ENCODE measurements around the gene CENPVL1.
"Not testable (repeated sequence)": the region's sequence is repeated elsewhere in the genome, so short reads cannot be mapped to it uniquely, and the experiment has no call there.

CENPVL1 gene

DNA sequence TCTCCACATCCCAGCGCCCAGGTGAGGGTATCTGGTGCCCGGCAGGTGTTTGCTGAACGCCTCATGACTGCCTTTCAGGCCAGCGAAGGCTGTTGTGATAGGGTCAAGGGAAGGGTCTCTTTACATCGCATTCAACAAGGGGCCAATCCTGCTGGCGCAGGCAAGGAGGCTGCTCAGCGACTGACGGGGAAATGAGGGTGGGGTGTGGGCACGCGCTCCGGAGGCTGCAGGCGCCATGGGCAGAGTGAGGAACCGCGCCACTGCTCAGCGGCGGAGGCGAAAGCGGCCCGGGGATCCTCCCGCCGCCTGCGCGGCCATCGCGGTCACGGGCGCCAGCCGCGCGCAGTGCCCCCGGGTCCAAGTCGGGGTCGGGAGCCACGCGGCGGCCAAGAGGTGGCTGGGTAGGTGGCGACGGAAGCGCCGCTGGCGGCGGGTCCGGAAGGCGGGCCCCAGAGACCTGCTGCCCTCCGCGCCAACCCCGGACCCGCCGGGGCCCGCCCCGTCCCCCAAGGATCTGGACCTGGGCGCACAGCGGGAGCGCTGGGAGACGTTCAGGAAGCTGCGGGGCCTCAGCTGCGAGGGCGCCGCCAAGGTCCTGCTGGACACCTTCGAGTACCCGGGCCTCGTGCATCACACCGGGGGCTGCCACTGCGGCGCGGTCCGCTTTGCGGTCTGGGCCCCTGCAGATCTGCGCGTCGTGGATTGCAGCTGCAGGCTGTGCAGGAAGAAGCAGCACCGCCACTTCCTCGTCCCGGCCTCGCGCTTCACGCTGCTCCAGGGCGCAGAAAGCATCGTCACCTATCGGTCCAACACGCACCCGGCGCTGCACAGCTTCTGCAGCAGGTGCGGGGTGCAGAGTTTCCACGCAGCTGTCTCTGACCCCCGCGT lies at the start of gene CENPVL1:
Gene CENPVL1, plus strand, starts transcription at position 236 of the 888 bp plus-strand sequence. Its CDS starts 0 bp downstream, at position 236.
- TF ChIP-seq RAD21 (IDR thresholded peaks at IDR 0.05; ENCODE audit: low read depth); MAX (IDR thresholded peaks at IDR 0.05); TCF12 (IDR thresholded peaks at IDR 0.05; ENCODE audit: low read depth): not testable (repeated sequence)

- TF ChIP-seq REST (IDR thresholded peaks at IDR 0.05; ENCODE audit: low read depth) (no peak), CREB1 (IDR thresholded peaks at IDR 0.05; ENCODE audit: low read depth) (no peak), MAX (IDR thresholded peaks at IDR 0.05) (no peak), YY1 (IDR thresholded peaks at IDR 0.05; ENCODE audit: low read depth) (no peak), TCF12 (IDR thresholded peaks at IDR 0.05; ENCODE audit: low read depth) (no peak), EGR1 (IDR thresholded peaks at IDR 0.05) (no peak)
Measured at GRCh38 chrX:51665981-51666380, 44.3 kb upstream of the CENPVL1 start.

DNA sequence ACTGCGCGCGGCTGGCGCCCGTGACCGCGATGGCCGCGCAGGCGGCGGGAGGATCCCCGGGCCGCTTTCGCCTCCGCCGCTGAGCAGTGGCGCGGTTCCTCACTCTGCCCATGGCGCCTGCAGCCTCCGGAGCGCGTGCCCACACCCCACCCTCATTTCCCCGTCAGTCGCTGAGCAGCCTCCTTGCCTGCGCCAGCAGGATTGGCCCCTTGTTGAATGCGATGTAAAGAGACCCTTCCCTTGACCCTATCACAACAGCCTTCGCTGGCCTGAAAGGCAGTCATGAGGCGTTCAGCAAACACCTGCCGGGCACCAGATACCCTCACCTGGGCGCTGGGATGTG lies 27.6 kb upstream of the CENPVL1 start, which contains the start of gene CENPVL2:
Gene CENPVL2, minus strand, starts transcription at position 112 of the 343 bp plus-strand sequence. Its CDS starts 0 bp downstream, at position 112.
- TF ChIP-seq ZBTB7A (IDR thresholded peaks at IDR 0.05; ENCODE audit: low read depth); EGR1 (IDR thresholded peaks at IDR 0.05); CREB1 (IDR thresholded peaks at IDR 0.05; ENCODE audit: low read depth): not testable (repeated sequence)

DNA sequence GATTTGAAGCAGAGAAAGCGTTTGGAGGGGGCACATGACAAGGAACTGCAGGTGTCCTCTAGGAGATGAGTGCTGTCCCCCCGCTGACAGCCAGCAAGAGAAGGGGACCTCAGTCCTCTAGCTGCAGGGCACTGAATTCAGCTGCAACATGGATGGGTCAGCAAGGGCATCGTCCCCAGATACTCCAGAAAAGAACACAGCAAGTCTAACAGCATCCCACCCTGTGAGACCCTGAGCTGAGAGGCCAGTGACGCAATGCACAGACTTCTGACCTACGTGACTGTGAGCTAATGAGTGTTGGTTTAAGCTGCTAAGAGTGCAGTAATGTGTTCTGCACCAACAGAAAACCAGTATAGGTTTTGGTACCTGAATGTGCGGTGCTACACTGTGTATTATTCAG lies 16.1 kb upstream of the CENPVL1 start:
- no peak for TF ChIP-seq EGR1 (IDR thresholded peaks at IDR 0.05)
- TF ChIP-seq, protein P1, sequence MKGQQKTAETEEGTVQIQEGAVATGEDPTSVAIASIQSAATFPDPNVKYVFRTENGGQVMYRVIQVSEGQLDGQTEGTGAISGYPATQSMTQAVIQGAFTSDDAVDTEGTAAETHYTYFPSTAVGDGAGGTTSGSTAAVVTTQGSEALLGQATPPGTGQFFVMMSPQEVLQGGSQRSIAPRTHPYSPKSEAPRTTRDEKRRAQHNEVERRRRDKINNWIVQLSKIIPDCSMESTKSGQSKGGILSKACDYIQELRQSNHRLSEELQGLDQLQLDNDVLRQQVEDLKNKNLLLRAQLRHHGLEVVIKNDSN (IDR thresholded peaks at IDR 0.05): no peak
- no peak for TF ChIP-seq ZBTB7A (IDR thresholded peaks at IDR 0.05; ENCODE audit: low read depth)
- no peak for TF ChIP-seq MAX (IDR thresholded peaks at IDR 0.05)
- no peak for TF ChIP-seq NFIC (IDR thresholded peaks at IDR 0.05)

DNA sequence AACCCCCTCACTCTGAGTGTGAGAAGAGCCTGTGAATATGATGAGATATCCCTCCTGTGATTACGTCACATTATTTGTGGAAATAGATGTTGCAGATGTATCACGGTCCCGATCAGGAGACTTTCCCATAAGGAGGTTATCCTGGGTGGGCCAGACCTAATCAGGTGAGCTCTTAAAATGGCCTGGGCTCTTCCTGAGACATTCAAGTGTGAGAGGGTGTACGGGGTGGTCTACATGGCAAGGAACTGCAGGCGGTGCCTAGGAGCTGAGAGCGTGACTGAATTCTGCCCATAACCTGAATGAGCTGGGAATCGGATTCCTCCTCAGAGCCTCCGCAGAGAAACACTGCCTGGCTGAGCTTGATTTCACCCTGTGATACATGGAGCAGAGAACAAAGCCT lies 12.9 kb upstream of the CENPVL1 start:
- TF ChIP-seq RAD21 (IDR thresholded peaks at IDR 0.05; ENCODE audit: low read depth) (no peak), EP300 (IDR thresholded peaks at IDR 0.05; ENCODE audit: borderline replicate concordance) (no peak), TEAD4 (IDR thresholded peaks at IDR 0.05) (no peak), CREB1 (IDR thresholded peaks at IDR 0.05; ENCODE audit: low read depth) (no peak), ZBTB7A (IDR thresholded peaks at IDR 0.05; ENCODE audit: low read depth) (no peak), TAF1 (IDR thresholded peaks at IDR 0.05; ENCODE audit: low read depth) (no peak), NFIC (IDR thresholded peaks at IDR 0.05) (no peak), CEBPB (IDR thresholded peaks at IDR 0.05) (no peak), YY1 (IDR thresholded peaks at IDR 0.05; ENCODE audit: low read depth) (no peak), EGR1 (IDR thresholded peaks at IDR 0.05) (no peak), FOXM1 (IDR thresholded peaks at IDR 0.05; ENCODE audit: borderline replicate concordance, low read depth) (no peak), TCF12 (IDR thresholded peaks at IDR 0.05; ENCODE audit: low read depth) (no peak), REST (IDR thresholded peaks at IDR 0.05; ENCODE audit: low read depth) (no peak), MAX (IDR thresholded peaks at IDR 0.05) (no peak)
- TF ChIP-seq, protein P1 (IDR thresholded peaks at IDR 0.05): no peak

GRCh38 chrX:51728202-51728601 lies 17.9 kb downstream of the CENPVL1 start:
- TF ChIP-seq CEBPB (IDR thresholded peaks at IDR 0.05): no peak
- TF ChIP-seq CREB1 (IDR thresholded peaks at IDR 0.05; ENCODE audit: low read depth): no peak
- no peak for TF ChIP-seq EGR1 (IDR thresholded peaks at IDR 0.05)
- TF ChIP-seq, protein P1 (IDR thresholded peaks at IDR 0.05): no peak
- no peak for TF ChIP-seq MAX (IDR thresholded peaks at IDR 0.05)
- no peak for TF ChIP-seq TCF12 (IDR thresholded peaks at IDR 0.05; ENCODE audit: low read depth)
- no peak for TF ChIP-seq TAF1 (IDR thresholded peaks at IDR 0.05; ENCODE audit: low read depth)
